CD4-positive, alpha-beta T cell treated with Interleukin-4 for 1 hour (primary cell): ENCODE data around the gene ZMYND19.
"Not testable (repeated sequence)": the region's sequence is repeated elsewhere in the genome, so short reads cannot be mapped to it uniquely, and the experiment has no call there.

Experiments used
- DNase-seq, 2 donors: peaks; one replicate each; pipeline ENCODE4 v3.0.0-alpha.2; 2020 to 2022

Gene ZMYND19

GRCh38 chr9:137590469-137591383 is at the start of gene ZMYND19:
Gene ZMYND19, minus strand, starts transcription at chr9:137590512. Its CDS starts 249 bp downstream, at chr9:137590263.
- DNase-seq: peak; percentile 88 to 90

DNA sequence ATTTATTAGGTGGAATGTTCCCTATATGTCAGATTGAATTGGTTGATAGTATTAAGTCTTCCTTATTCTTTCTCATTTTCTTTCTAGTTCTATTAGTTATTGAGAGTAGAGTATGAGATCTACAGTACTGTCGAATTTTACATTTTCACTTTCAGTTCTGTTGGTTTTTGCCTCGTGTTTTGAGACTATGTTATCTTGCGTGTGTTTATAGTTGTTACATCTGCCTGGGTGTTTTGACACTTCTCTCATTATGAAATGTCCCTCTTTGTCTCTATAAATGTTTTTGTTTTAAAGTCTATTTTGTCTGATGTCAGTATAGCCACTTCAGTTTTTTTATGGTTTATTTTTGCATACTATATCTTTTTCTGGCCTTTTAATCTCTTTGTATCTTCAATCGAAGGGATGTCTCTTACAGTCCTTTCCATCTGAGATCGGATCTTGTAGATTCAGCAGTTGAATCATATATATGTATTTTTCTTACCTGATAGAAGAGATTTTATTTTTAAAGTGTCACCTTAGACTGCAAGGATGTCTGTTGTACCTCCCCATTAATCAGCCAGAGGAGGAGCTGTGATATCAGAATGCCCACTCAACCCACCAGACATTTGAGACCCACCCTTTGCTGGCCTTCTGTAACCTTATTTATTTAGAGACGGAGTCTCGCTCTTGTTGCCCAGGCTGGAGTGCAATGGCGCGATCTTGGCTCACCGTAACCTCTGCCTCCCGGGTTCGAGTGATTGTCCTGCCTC is 49.2 kb upstream of the ZMYND19 start:
- DNase-seq: peak in 1 of 2 donors; percentile 51

DNA sequence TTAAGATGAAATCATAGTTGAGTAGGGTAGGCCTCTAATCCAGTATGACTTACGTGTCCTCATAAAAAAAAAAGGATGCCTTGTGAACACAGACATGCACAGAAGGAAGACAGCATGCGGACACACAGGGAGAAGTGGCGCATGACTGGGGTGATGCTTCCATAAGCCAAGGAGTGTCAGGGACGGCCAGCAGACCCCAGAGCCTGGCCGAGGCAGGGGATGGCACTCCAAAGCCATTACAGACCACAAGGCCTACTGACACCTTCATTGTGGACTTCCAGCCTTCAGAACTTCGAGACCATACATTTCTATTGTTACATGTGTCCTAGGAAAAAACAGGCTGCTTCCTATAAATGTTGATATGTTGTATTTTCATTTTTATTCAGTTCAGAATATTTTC is 48.4 kb upstream of the ZMYND19 start:
- no peak for DNase-seq

- DNase-seq: no peak
These were observed 43.7 kb upstream of the ZMYND19 start for GRCh38 chr9:137634016-137634415.

- no peak for DNase-seq
These were observed 42.2 kb upstream of the ZMYND19 start for GRCh38 chr9:137632230-137633161.

DNA sequence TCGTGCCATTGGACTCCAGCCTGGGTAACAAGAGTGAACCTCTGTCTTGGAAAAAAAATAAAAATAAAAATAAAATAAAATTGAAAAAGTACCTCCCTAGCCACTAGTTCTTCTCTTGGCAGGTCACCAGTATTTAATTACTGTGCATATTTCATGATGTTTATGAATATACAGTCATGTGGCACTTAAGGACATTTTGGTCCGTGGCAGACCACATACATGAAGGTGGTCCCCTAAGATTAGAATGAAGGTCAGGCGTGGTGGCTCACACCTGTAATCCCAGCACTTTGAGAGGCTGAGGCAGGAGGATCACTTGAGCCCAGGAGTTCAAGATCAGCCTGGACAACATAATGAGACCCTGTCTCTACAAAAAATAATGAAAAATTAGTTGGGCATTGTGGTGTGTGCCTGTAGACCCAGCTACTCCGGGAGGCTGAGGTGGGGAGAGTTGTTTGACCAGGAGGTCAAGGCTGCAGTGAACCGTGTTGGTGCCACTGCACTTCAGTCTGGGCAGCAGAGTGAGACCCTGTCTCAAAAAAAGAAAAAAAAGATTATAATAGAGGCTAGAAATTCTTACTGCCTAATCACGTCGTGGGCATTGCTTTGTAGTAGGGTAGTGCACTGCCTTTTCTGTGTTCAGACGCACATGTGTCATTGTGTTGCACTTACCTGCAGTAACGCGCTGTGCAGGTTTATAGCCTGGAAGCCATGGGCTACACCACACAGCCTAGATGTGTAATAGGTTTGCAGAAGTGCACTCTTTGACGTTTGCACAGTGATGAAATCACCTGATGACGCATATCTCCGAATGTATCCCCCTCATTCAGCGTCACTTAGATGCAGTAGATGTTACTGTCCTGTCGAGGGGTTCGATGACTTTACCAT is 41.3 kb upstream of the ZMYND19 start:
- no peak for DNase-seq

DNA sequence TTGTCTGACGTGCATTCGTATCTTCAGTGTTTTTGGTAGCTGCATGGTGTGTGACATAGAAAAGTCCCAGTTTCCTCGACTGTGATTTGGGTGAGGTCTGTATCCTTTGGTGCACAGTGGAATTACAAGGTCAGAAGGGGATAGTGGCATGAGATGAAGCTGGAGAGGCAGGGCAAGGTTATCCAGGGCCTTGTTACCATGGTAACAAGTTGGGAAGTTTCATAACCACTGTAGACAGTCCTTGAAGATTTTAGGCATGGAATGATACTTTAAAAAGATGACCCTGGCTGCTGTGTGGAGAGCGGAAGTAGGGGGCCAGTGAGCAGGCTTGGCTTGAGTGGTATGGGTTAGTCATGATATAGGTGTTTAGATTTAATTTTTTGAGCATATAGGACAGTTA is 40.4 kb upstream of the ZMYND19 start:
- no peak for DNase-seq

- DNase-seq: no peak
These were observed 39.8 kb upstream of the ZMYND19 start for GRCh38 chr9:137630126-137630525.

DNA sequence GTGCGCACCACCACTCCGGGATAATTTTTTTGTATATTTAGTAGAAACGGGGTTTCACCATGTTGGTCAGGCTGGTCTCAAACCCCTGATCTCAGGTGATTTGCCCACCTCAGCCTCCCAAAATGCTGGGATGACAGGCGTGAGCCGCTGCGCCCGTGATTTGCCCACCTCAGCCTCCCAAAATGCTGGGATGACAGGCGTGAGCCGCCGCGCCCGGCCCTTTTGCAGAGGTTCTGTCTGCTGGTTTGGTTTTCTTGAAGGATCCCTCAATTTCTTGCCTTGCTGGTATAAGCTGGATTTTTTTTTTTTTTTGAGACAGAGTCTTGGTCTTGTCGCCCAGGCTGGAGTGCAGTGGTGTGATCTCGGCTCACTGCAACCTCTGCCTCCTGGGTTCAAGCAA is 37.1 kb upstream of the ZMYND19 start:
- DNase-seq: not testable (repeated sequence)

GRCh38 chr9:137626464-137626863 is 36.2 kb upstream of the ZMYND19 start:
- no peak for DNase-seq

- DNase-seq: not testable (repeated sequence)
These were observed 31.9 kb upstream of the ZMYND19 start for GRCh38 chr9:137622211-137622610.

DNA sequence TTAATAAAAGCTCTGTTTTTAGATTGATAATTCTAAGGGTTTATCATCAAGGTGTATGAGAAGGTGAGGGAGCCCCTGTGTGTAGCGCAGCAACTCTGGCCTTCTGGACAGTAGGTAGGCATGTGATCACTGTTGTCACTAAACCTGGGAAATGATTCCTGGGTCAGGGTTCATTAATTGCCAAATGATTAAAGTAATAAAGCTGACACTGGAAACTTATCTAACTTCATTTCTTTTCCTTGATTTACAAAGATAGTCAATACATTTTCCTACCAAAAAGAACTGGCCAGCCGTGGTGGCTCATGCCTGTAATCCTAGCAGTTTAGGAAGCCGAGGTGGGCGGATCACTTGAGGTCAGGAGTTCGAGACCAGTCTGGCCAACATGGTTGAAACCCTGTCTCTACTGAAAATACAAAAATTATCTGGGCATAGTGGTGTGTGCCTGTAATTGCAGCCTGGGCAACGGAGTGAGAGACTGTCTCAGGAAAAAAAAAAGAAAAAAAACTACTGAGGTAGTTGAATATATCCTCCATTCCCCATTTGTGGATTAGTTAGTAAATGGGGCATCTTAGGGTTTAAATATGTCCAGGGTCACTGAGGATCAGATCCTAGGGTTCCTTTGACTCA is 30.9 kb upstream of the ZMYND19 start:
- peak in 1 of 2 donors; percentile 42 for DNase-seq

GRCh38 chr9:137620581-137620980 is 30.3 kb upstream of the ZMYND19 start:
- no peak for DNase-seq

DNA sequence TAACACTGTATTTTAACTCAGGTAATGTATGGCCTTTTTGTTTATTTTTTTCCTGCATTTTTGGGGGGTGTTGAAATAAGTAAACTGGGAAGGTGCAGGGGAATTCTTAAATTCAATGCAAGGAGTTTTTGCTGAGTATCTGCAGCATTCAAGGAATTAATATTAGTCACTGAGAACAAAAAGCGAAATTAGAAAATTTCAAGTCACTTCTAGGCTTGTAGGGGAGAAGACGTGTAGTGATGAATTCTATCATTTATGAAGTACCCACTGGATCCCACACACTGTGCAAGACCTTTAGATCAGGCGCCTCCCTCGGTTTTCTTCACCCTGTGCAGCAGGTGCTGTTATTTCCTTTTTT is 29.7 kb upstream of the ZMYND19 start:
- DNase-seq: no peak

GRCh38 chr9:137619240-137620047 is 29.1 kb upstream of the ZMYND19 start:
- DNase-seq: peak; percentile 28 to 34

- DNase-seq: peak; percentile 87 to 90
These were observed 28.1 kb upstream of the ZMYND19 start, which contains the start of gene EHMT1 for GRCh38 chr9:137618105-137619067. Gene EHMT1, plus strand, starts transcription at chr9:137619005. Its CDS starts 24 bp downstream, at chr9:137619029.

- no peak for DNase-seq
These were observed 25.1 kb upstream of the ZMYND19 start for GRCh38 chr9:137615387-137615871.

DNA sequence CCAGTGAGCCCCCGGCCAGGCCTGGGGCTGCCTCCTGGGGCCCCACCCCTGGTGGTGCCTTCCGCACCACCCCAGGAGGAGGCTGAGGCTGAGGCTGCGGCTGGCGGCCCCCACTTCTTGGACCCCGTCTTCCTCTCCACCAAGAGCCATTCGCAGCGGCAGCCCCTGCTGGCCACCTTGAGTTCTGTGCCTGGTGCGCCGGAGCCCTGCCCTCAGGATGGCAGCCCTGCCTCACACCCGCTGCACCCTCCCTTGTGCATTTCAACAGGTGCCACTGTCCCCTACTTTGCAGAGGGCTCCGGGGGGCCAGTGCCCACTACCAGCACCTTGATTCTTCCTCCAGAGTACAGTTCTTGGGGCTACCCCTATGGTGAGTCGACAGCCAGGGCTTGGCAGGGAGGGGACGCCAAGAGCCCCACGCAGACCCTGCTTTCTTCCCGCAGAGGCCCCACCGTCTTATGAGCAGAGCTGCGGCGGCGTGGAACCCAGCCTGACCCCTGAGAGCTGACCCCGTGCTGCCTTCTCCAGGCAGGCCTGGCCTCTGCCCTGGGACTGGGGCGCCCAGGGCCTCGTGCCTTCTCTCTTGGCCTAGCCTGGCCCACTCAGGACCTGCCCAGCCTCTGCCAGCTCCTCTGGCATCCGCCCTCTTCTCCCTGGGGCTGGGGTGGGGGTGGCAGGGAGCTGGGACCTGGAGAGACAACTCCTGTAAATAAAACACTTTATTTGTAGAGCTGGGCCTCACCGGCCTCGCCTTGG is 24.5 kb upstream of the ZMYND19 start:
- DNase-seq: no peak
